Body of pancreas (tissue), 4 donors: ENCODE results near the gene TMC1. TPM values are rescaled to one million over a fixed set of nuclear protein-coding genes. Genes with fewer than 3 reads are reported as not detected.
A peak's percentile ranks its signal among the peaks of the same experiment; 100 is the strongest.

Experiments
- ATAC-seq: fragments of 150-250 bp; one replicate; pipeline ENCODE4 v1.9.1; 2016
- DNase-seq, 4 donors: peaks; one replicate each; pipeline ENCODE4 v3.0.0-alpha.2; 2019
- H3K27ac ChIP-seq, 4 donors: fragments of 200-600 bp; sonication (generic); 1 replicate in 3 of 4; 2 replicates in 1 of 4; pipeline versions ENCODE4 v1.5.1 to v1.6.1; 2016 to 2019; ENCODE audit warnings: mild to moderate bottlenecking in 1 of 4, mixed read lengths in 1 of 4, moderate library complexity in 1 of 4
- H3K27me3 ChIP-seq, 2 donors: fragments of 200-600 bp; sonication (generic); one replicate each; pipeline ENCODE4 v1.6.0; 2016; ENCODE audit warnings: mild to moderate bottlenecking in 1 of 2
- H3K36me3 ChIP-seq, 2 donors: fragments of 200-600 bp; sonication (generic); replicated peaks in 1 of 2; 2 replicates each; pipeline ENCODE4 v1.5.1; 2016; ENCODE audit warnings: low read depth in 2 of 2; ENCODE audit not compliant: insufficient read depth in 1 of 2
- H3K4me1 ChIP-seq: fragments of 200-600 bp; sonication (generic); one replicate; pipeline ENCODE4 v1.6.0; 2016
- H3K4me3 ChIP-seq, 2 donors: fragments of 200-600 bp; sonication (generic); 1 replicate in 1 of 2; 2 replicates in 1 of 2; pipeline ENCODE4 v1.5.1; 2016 to 2019
- H3K9me3 ChIP-seq, 3 donors: fragments of 200-600 bp; sonication (generic); 1 replicate in 2 of 3; 2 replicates in 1 of 3; pipeline ENCODE4 v1.5.1; 2016
- CTCF ChIP-seq, 7 experiments: fragments of 450-650 bp in 4 of 7; fragments of 200-600 bp in 3 of 7; sonication (generic) in 3 of 7; IDR thresholded peaks; one replicate each; pipeline ENCODE4 v1.5.1; 2016 to 2019; ENCODE audit warnings: antibody characterized with exemption in 7 of 7
- POLR2A ChIP-seq, 3 donors: fragments of 450-650 bp; IDR thresholded peaks; one replicate each; pipeline ENCODE4 v1.6.1; 2016; ENCODE audit warnings: antibody characterized with exemption in 3 of 3, mild to moderate bottlenecking in 2 of 3
- WGBS, 2 donors: methylation state at CpG; one replicate each; pipeline ENCODE4 v1.1.5; 2017; 5-methylcytosine and 5-hydroxymethylcytosine counted together
- intact Hi-C: fragments of 100-400 bp; cut with DNase I; formaldehyde crosslinking; loops from one replicate; pipeline ENCODE4 v1.15.1; 2023
- total RNA-seq, 2 donors: library from RNA; depleted of rRNA; stranded (reverse); fragments of >200 nt; gene quantifications; one replicate each; pipeline ENCODE4 v1.1.0, GENCODE V29; 2016

Gene TMC1
- total RNA-seq, 2 donors from 2014 or later: not detected

GRCh38 chr9:72552356-72552755, 30.9 kb downstream of the TMC1 start:
- no peaks in the 10 kb centered on the region for H3K9me3 ChIP-seq
- H3K4me1 ChIP-seq: peaks cover 21% of the 10 kb centered on the region
- TF ChIP-seq CTCF (IDR thresholded peaks at IDR 0.05) (no peak), POLR2A (IDR thresholded peaks at IDR 0.05) (no peak)
- DNase-seq (no peak), ATAC-seq (no peak)
- no peaks in the 10 kb centered on the region for H3K27me3 ChIP-seq
- H3K36me3 ChIP-seq: no peaks in the 10 kb centered on the region
- WGBS, 2 donors: 29 to 53% methylated on average over 1 of the region's 1 CpG
- no peak overlapping the region for H3K27ac ChIP-seq
- intact Hi-C loops: no loop called here
- H3K4me3 ChIP-seq: no peak overlapping the region

GRCh38 chr9:72554221-72554641, 32.8 kb downstream of the TMC1 start:
- no peak for TF ChIP-seq CTCF (IDR thresholded peaks at IDR 0.05)
- no peak for TF ChIP-seq POLR2A (IDR thresholded peaks at IDR 0.05)
- Histone ChIP-seq H3K27me3 (no peaks in the 10 kb centered on the region), H3K9me3 (no peaks in the 10 kb centered on the region), H3K36me3 (no peaks in the 10 kb centered on the region), H3K27ac (peak overlapping the region; percentile 45 to 80 (median 56)), H3K4me1 (peaks cover 33% of the 10 kb centered on the region), H3K4me3 (no peak overlapping the region)
- WGBS, 2 donors: 9 to 16% methylated on average over 3 of the region's 3 CpGs
- peak; percentile 69 for ATAC-seq
- intact Hi-C loops: no loop called here
- peak in 1 of 4 donors; percentile 35 for DNase-seq

GRCh38 chr9:72557549-72557948, 36.1 kb downstream of the TMC1 start:
- peak; percentile 82 for ATAC-seq
- WGBS, 2 donors: 7 to 19% methylated on average over 2 of the region's 2 CpGs
- intact Hi-C loops: no loop called here
- Histone ChIP-seq H3K27ac (peak overlapping the region; percentile 13 to 68 (median 60)), H3K36me3 (no peaks in the 10 kb centered on the region), H3K4me1 (peaks cover 33% of the 10 kb centered on the region), H3K27me3 (no peaks in the 10 kb centered on the region), H3K4me3 (no peak overlapping the region), H3K9me3 (no peaks in the 10 kb centered on the region)
- DNase-seq: peak; percentile 27 to 79 (median 58)
- TF ChIP-seq CTCF (IDR thresholded peaks at IDR 0.05) (no peak), POLR2A (IDR thresholded peaks at IDR 0.05) (no peak)

GRCh38 chr9:72560086-72560485, 38.7 kb downstream of the TMC1 start:
- ATAC-seq (no peak), DNase-seq (no peak)
- Histone ChIP-seq H3K4me1 (peaks cover 23% of the 10 kb centered on the region), H3K36me3 (no peaks in the 10 kb centered on the region), H3K4me3 (no peak overlapping the region), H3K27ac (no peak overlapping the region), H3K27me3 (no peaks in the 10 kb centered on the region), H3K9me3 (no peaks in the 10 kb centered on the region)
- TF ChIP-seq CTCF (IDR thresholded peaks at IDR 0.05) (no peak), POLR2A (IDR thresholded peaks at IDR 0.05) (no peak)
- intact Hi-C loops: no loop called here
- 42 to 69% methylated on average over 1 of the region's 1 CpG for WGBS, 2 donors

- DNase-seq (no peak), ATAC-seq (no peak)
- no peak for TF ChIP-seq POLR2A (IDR thresholded peaks at IDR 0.05)
- no peak for TF ChIP-seq CTCF (IDR thresholded peaks at IDR 0.05)
- no peaks in the 10 kb centered on the region for H3K9me3 ChIP-seq
- H3K4me3 ChIP-seq: no peak overlapping the region
- intact Hi-C loops: no loop called here
- 78 to 91% methylated on average over 4 of the region's 4 CpGs for WGBS, 2 donors
- no peaks in the 10 kb centered on the region for H3K36me3 ChIP-seq
- H3K4me1 ChIP-seq: peaks cover 6% of the 10 kb centered on the region
- no peaks in the 10 kb centered on the region for H3K27me3 ChIP-seq
- H3K27ac ChIP-seq: no peak overlapping the region
Observed at GRCh38 chr9:72563806-72564205, 42.4 kb downstream of the TMC1 start.
